Esophagus (tissue), 2 donors: Measurements from ENCODE around the gene FHOD3. TPM values are rescaled to one million over a fixed set of nuclear protein-coding genes. Genes with fewer than 3 reads are reported as not detected.

Experiments
- H3K27ac ChIP-seq, 2 donors: one replicate each; pipeline ENCODE4 v1.5.1; 2013; ENCODE audit warnings: low read depth in 2 of 2, mild to moderate bottlenecking in 2 of 2, inconsistent platforms in 1 of 2, low read length in 1 of 2, moderate library complexity in 1 of 2
- H3K27me3 ChIP-seq, 2 donors: one replicate each; pipeline ENCODE4 v1.6.1; 2013; ENCODE audit warnings: low read length in 2 of 2, control low read depth in 1 of 2, mild to moderate bottlenecking in 1 of 2; ENCODE audit not compliant: insufficient read depth in 2 of 2, control insufficient read depth in 1 of 2
- H3K36me3 ChIP-seq, 2 donors: one replicate each; pipeline ENCODE4 v1.6.1; 2013; ENCODE audit warnings: low read length in 1 of 2; ENCODE audit not compliant: control insufficient read depth in 2 of 2, insufficient read depth in 2 of 2
- H3K4me1 ChIP-seq, 2 donors: one replicate each; pipeline ENCODE4 v1.6.1; 2013; ENCODE audit warnings: low read length in 1 of 2; ENCODE audit not compliant: control insufficient read depth in 2 of 2, insufficient read depth in 2 of 2
- H3K4me3 ChIP-seq, 2 donors: one replicate each; pipeline ENCODE4 v1.5.1; 2013; ENCODE audit warnings: low read length in 2 of 2, mild to moderate bottlenecking in 2 of 2, low read depth in 1 of 2, moderate library complexity in 1 of 2
- H3K9me3 ChIP-seq, 2 donors: one replicate each; pipeline ENCODE4 v1.6.1; 2013; ENCODE audit warnings: mild to moderate bottlenecking in 2 of 2, low read depth in 1 of 2, low read length in 1 of 2, moderate library complexity in 1 of 2; ENCODE audit not compliant: control insufficient read depth in 2 of 2, insufficient read depth in 1 of 2
- WGBS, 2 donors: extraction: QIAGEN DNeasy Blood & Tissue Kit; methylation state at CpG; one replicate each; pipeline ENCODE4 v1.1.7; 2013; 5-methylcytosine and 5-hydroxymethylcytosine counted together
- polyA plus RNA-seq, 2 donors: library from polyadenylated mRNA; stranded (reverse); fragments of 200-250 nt; gene quantifications; one replicate each; pipeline ENCODE4 v1.2.3, GENCODE V29; 2013
- donor health status: healthy with polysubstance abuse.
- donor health status: Bipolar disorder and iron deficiency.

Gene FHOD3
- polyA plus RNA-seq, 2 donors = 3.7 to 11.1 TPM

DNA sequence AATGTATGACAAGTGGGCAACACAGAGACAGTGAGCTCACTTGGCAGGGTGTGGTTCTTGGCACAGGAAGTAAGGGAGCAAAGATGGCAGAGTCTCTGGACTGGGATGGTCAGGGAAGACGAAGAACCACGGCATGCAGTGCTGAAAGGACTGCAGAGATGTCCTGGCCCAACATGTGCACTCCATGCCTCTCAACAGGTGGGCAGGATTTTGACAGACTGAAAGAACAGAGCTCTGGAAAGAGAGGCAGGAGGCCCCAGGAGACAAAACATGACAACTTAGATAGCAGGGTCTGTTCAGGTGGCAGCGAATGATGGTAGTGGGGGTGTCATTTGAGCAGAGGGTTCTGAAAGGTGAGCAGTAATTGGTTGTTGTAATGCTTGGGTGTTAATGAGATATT, 180.3 kb downstream of the FHOD3 start:
- Histone ChIP-seq H3K9me3 (no peaks in the 10 kb centered on the region), H3K4me1 (peaks cover 0 to 2% of the 10 kb centered on the region in 2 donors), H3K36me3 (no peaks in the 10 kb centered on the region), H3K27me3 (no peaks in the 10 kb centered on the region), H3K27ac (no peak overlapping the region), H3K4me3 (no peak overlapping the region)
- WGBS, 2 donors = 90 to 92% methylated on average over 3 of the region's 3 CpGs

DNA sequence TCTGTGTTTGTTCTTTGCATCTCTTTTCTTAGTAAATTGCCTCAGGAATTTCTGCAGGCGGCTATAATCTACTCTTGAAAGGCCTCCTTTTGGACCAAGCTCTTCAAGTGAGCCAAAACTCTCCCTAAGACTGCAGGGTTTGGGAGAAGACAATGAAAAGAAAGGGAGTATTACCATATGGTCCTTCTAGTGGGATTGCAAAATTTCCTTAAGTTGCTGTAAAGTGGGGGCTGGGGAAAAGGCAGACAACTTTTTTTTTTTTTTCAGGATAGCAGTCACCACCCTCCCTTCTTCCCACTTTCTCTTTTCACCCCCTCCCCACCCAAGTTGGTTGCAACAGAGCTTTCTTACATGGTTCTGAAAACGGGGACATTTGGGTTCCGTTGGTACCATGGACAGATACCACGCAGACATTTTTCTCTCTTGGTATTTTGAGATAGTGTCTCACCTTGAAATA, 183.7 kb downstream of the FHOD3 start:
- Histone ChIP-seq H3K4me3 (no peak overlapping the region), H3K27me3 (no peaks in the 10 kb centered on the region), H3K27ac (no peak overlapping the region), H3K4me1 (peaks cover 0 to 2% of the 10 kb centered on the region in 2 donors), H3K9me3 (no peaks in the 10 kb centered on the region), H3K36me3 (no peaks in the 10 kb centered on the region)
- WGBS, 2 donors = 59 to 65% methylated on average over 4 of the region's 4 CpGs

DNA sequence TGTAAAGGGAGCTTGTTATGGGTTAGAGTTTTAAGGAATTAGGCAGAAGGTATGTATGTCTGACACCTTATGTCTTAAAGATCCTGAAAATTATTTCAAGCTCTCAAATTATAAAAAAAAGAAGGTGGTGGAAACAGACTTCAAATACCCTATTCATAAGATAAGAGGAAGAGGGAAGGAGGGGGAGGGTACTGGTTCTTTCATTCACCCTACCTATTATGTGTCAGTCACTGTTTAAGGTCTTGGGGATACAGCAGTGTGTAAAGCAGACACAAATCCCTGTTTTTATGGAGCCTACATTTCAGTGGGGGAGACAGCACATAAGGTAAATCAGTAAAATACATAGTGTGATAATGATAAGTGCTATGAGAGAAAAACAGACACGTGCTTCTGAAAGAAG, 184.4 kb downstream of the FHOD3 start:
- H3K27ac ChIP-seq = no peak overlapping the region
- H3K4me1 ChIP-seq = peaks cover 0 to under 1% of the 10 kb centered on the region in 2 donors
- 88 to 93% methylated on average over 1 of the region's 1 CpG for WGBS, 2 donors
- H3K36me3 ChIP-seq = no peaks in the 10 kb centered on the region
- H3K27me3 ChIP-seq = no peaks in the 10 kb centered on the region
- H3K9me3 ChIP-seq = no peaks in the 10 kb centered on the region
- H3K4me3 ChIP-seq = no peak overlapping the region

DNA sequence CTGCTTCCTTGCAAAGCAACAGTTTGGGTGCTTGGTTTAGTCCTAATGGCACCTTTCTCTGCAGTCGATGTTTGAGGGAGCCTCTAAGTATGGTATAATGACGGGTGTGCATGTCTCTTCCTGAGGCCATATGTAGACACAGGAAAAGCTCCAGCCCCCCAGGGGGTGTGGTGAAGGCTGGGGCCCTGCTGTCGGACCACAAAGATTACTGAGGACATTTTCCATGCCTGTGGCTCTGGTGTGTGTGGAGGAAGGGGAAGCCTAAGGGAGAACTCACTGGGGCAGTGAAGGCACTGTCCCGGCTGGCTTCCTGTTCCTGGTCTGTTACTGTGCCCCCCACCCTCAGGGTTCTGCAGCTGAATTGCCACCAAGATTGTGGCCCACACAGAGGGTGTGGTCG, 187.1 kb downstream of the FHOD3 start:
- no peaks in the 10 kb centered on the region for H3K27me3 ChIP-seq
- H3K4me1 ChIP-seq = no peaks in the 10 kb centered on the region
- no peak overlapping the region for H3K27ac ChIP-seq
- no peaks in the 10 kb centered on the region for H3K9me3 ChIP-seq
- H3K4me3 ChIP-seq = no peak overlapping the region
- 80 to 86% methylated on average over 5 of the region's 5 CpGs for WGBS, 2 donors
- no peaks in the 10 kb centered on the region for H3K36me3 ChIP-seq

DNA sequence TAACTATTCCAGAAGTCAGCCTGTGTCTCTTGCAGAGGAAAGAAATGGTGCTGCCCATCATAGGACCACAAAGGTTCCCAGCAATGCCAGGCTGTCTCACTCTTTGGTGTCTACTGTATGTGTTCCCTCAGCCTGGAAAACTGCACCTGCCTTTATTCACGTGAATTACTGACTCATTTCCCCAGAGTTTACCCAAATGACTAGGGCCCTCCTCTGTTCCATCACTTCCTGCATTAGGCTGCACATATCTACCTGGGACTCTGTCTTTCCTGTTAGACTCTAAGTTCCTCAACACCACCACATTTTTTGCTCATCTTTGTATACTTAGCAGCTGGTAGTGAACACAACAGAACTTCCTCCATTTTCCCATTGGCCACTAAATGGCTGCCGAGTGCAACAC, 188.3 kb downstream of the FHOD3 start:
- no peaks in the 10 kb centered on the region for H3K36me3 ChIP-seq
- no peaks in the 10 kb centered on the region for H3K27me3 ChIP-seq
- no peaks in the 10 kb centered on the region for H3K4me1 ChIP-seq
- H3K9me3 ChIP-seq = no peaks in the 10 kb centered on the region
- H3K27ac ChIP-seq = no peak overlapping the region
- 80 to 89% methylated on average over 2 of the region's 2 CpGs for WGBS, 2 donors
- no peak overlapping the region for H3K4me3 ChIP-seq

DNA sequence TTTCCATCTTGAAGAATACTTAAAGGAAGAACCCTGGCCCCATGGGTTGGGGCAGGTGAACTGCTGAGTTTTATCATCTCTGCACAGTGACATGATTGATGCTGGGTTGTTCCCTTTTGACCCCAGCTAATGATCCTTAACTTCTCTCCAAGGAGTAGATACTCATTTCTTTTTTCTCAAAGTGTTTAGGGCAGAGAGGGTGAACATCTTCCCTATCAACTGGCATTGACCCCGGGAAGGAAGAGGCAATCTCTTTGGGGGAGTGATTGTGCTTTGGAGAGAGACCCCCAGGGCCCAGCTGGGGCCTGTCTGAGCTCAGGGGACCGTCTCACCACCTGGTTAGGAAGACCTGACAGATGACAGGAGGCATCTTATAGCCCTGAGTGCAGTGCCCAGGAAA, 190.6 kb downstream of the FHOD3 start:
- WGBS, 2 donors = 67 to 70% methylated on average over 2 of the region's 2 CpGs
- H3K9me3 ChIP-seq = no peaks in the 10 kb centered on the region

DNA sequence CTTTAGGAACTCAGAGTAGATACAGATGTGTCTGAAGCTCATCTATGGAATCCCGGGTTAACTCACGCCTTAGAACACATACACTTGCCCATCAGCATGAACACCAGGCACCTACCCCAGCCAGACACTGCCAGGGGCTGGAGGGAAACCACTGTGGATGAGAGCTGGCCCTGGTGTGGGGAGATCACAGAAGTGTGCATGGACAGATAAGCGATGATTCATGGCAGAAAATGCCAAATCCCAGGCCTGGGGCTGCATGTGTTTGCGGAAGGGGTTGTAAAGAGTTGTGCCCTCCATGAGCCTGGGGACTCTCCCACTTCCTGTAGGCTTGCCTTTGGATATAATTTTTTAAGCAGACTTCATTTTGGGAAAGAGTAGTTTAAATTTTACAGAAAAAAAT, 193.4 kb downstream of the FHOD3 start:
- H3K4me1 ChIP-seq = no peaks in the 10 kb centered on the region
- no peaks in the 10 kb centered on the region for H3K36me3 ChIP-seq
- no peak overlapping the region for H3K4me3 ChIP-seq
- no peaks in the 10 kb centered on the region for H3K9me3 ChIP-seq
- 93 to 96% methylated on average over 4 of the region's 4 CpGs for WGBS, 2 donors
- H3K27me3 ChIP-seq = no peaks in the 10 kb centered on the region
- no peak overlapping the region for H3K27ac ChIP-seq

More for the DNA sequence above, 190.6 kb downstream of the FHOD3 start:
- no peaks in the 10 kb centered on the region for H3K36me3 ChIP-seq
- H3K27ac ChIP-seq = no peak overlapping the region
- H3K4me1 ChIP-seq = no peaks in the 10 kb centered on the region
- no peak overlapping the region for H3K4me3 ChIP-seq
- H3K27me3 ChIP-seq = no peaks in the 10 kb centered on the region

DNA sequence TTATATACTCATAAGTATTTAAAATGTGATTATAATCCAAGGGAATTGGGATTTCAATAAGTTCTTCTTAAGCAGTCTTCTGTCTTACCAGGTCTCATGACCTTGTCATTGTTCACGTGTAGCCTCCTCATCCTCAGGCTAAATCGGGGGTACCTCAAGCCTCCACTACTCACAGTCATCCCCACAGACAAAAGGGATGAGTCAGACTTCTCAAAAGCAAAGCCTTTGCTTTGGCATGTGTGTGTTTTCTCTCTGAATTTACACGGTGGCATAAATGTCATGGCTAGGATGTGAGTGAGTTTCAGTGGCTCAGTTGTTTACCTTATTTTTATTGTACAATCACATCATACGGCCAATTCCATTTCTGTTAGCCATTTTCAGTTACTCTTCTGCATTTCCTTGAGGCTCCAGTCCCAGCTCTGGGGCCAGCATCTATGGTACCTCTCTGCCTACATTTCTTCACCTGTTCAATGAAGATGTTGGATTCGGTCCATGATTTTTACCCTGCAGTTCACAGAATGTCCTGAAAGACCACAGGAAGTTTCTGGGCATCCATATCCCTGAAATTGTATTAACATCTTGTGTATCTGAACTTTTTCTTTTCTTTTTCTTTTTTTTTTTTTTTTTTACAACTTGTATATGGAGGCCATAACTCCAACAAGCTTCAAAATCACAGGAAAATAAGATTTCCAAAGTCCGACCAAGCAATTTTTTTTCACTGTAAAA, 195.3 kb downstream of the FHOD3 start:
- WGBS, 2 donors = 66 to 78% methylated on average over 6 of the region's 6 CpGs
- Histone ChIP-seq H3K27ac (no peak overlapping the region), H3K4me1 (no peaks in the 10 kb centered on the region), H3K27me3 (no peaks in the 10 kb centered on the region), H3K4me3 (no peak overlapping the region), H3K36me3 (no peaks in the 10 kb centered on the region), H3K9me3 (no peaks in the 10 kb centered on the region)

DNA sequence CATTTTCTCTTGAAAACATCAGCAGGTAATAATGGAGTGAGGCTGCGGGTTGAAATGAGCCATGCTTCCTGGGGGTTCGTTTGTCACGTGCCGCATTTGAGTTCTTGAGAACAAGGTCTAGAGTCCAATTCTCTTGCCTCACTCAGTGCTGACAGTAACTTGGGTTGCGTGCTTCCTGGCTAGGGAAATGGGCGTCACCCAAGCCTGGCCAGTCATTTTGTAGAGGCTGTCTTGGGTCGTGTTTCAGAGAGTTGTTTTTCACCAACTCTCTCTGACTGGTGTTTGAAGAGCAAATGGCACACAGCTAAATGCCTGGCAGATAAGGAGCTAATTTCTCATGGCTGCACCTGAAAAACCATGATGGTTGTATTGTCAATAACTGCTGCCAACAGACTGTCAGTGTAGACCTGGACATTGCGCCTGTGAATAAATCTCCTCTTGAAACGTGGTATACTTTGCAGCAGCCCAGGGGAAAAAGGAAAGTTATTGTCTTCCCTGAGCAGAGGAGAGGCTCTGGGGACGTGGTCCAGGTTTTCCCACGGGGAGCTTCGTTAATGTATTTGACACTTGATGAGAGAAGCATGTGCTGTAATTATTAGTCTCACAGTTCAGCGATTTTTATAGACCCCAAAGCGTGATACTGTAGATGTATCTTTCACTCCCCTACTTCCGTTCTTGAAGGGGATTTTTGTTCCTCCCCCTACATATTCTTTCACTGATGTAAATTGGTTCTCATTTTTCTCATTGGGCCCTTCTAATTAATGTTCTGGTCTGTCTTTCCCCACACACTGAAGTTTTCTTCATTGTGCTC, 196.0 kb downstream of the FHOD3 start:
- 64 to 74% methylated on average over 15 of the region's 15 CpGs for WGBS, 2 donors

DNA sequence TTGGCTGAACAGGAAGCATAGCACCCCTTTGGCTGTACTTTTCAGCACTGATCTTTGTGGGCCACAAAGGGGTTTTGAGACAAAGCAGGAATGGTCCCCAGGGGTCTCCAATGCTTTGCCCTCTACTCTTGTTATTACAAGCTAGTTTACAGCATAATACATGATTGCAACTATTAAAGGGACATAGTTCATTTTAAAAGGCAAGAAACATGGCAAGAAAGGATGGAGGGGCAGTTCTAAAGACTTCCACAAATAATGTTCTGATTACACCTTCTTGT, 196.6 kb downstream of the FHOD3 start:
- H3K4me1 ChIP-seq = no peaks in the 10 kb centered on the region
- H3K9me3 ChIP-seq = no peaks in the 10 kb centered on the region
- H3K4me3 ChIP-seq = no peak overlapping the region
- no peak overlapping the region for H3K27ac ChIP-seq
- H3K36me3 ChIP-seq = no peaks in the 10 kb centered on the region
- H3K27me3 ChIP-seq = no peaks in the 10 kb centered on the region

More for the DNA sequence above, 196.0 kb downstream of the FHOD3 start:
- Histone ChIP-seq H3K36me3 (no peaks in the 10 kb centered on the region), H3K27ac (no peak overlapping the region), H3K4me3 (no peak overlapping the region), H3K9me3 (no peaks in the 10 kb centered on the region), H3K4me1 (no peaks in the 10 kb centered on the region), H3K27me3 (no peaks in the 10 kb centered on the region)
